ENCODE measurements around the gene HECA. TPM values are rescaled to one million over a fixed set of nuclear protein-coding genes. Genes with fewer than 3 reads are reported as not detected.
A peak's percentile ranks its signal among the peaks of the same experiment; 100 is the strongest.
"Not testable (repeated sequence)": the region's sequence is repeated elsewhere in the genome, so short reads cannot be mapped to it uniquely, and the experiment has no call there.

The HECA gene
- total and polyA plus RNA-seq, 7 experiments from 2014 or later: 5.5 to 145 (median 91.3) TPM

GRCh38 chr6:139117734-139118133 is 17.1 kb upstream of the HECA start:
- no peak for ATAC-seq
- Mint-ChIP-seq H3K27me3 (no peaks in the 10 kb centered on the region), H3K4me1 (peaks cover 26 to 59% (median 52%) of the 10 kb centered on the region in 7 donors), H3K9me3 (peaks cover 6 to 43% (median 28%) of the 10 kb centered on the region in 11 donors), H3K27ac (peak overlapping the region in 8 of 9 donors; percentile 41 to 94 (median 74)), H3K4me3 (peak overlapping the region in 8 of 10 donors; percentile 14 to 79 (median 50)), H3K36me3 (peaks cover 7 to 42% (median 13%) of the 10 kb centered on the region in 5 donors)
- H3K4me3 ChIP-seq (ENCODE audit: low read length): no peak overlapping the region
- H3K9me3 ChIP-seq (ENCODE audit: control insufficient read depth in 2 of 3, low read length in 3 of 3): peaks cover 0 to 18% (median 7%) of the 10 kb centered on the region in 3 experiments
- no peak for DNase-seq
- no peaks in the 10 kb centered on the region for H3K27me3 ChIP-seq (ENCODE audit: control insufficient read depth in 2 of 2, insufficient read depth in 2 of 2, low read length in 2 of 2)
- H3K36me3 ChIP-seq (ENCODE audit: control insufficient read depth in 2 of 3, insufficient read depth in 3 of 3, low read length in 3 of 3): no peaks in the 10 kb centered on the region
- peaks cover 22 to 45% of the 10 kb centered on the region in 2 donors for H3K4me1 ChIP-seq (ENCODE audit: control insufficient read depth in 2 of 2, insufficient read depth in 2 of 2, low read length in 2 of 2)
- intact Hi-C loops (cut with micrococcal nuclease): loop anchor here in 1 of 2 donors (2.0 kb wide), 1 partner anchor 19 kb away; no protein-coding TSS in a partner anchor
- ChIA-PET POLR2A (interaction anchor here (0.8 to 3.8 kb wide), 12 partner anchors 8 to 257 kb away, joined by 3 to 18 read pairs (median 4); partner anchors contain the start of genes CITED2 and HECA), CTCF (interaction anchor here (0.6 to 3.1 kb wide), 4 partner anchors 8 to 157 kb away, joined by 3 to 15 read pairs (median 3); no protein-coding TSS in a partner anchor)
- H3K27ac ChIP-seq (ENCODE audit: low read depth, low read length): no peak overlapping the region

DNA sequence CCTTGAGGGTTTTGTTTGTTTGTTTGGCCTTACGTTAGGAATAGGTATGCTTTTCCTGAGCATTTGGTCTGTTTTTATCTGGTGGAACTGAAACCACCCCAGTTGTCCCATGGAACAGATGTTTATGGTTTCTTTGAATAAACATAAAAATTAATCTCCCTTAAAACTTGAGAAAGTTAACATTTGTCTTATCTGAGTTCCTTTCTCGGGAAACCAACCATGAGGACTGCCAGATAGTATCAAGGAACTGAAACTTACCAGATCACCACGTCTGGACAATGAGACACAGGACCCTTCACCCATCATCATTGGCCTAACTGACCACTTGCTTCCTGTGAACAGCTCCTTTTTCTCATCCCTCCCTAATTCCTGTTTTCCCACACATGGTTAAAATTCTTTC is 15.3 kb upstream of the HECA start:
- ATAC-seq (no peak), DNase-seq (no peak)
- H3K4me3 Mint-ChIP-seq: peak overlapping the region in 3 of 10 donors; percentile 0 to 52 (median 5)
- peak overlapping the region in 5 of 9 donors; percentile 13 to 86 (median 60) for H3K27ac Mint-ChIP-seq
- Histone ChIP-seq H3K27ac (ENCODE audit: low read depth, low read length) (no peak overlapping the region), H3K4me3 (ENCODE audit: low read length) (no peak overlapping the region), H3K9me3 (ENCODE audit: control insufficient read depth in 2 of 3, low read length in 3 of 3) (peaks cover 0 to 18% (median 7%) of the 10 kb centered on the region in 3 experiments), H3K27me3 (ENCODE audit: control insufficient read depth in 2 of 2, insufficient read depth in 2 of 2, low read length in 2 of 2) (no peaks in the 10 kb centered on the region), H3K36me3 (ENCODE audit: control insufficient read depth in 2 of 3, insufficient read depth in 3 of 3, low read length in 3 of 3) (no peaks in the 10 kb centered on the region), H3K4me1 (ENCODE audit: control insufficient read depth in 2 of 2, insufficient read depth in 2 of 2, low read length in 2 of 2) (peaks cover 5 to 34% of the 10 kb centered on the region in 2 donors)
- H3K4me1 Mint-ChIP-seq: peaks cover 20 to 51% (median 41%) of the 10 kb centered on the region in 7 donors
- peaks cover 7 to 49% (median 13%) of the 10 kb centered on the region in 5 donors for H3K36me3 Mint-ChIP-seq
- intact Hi-C loops (cut with micrococcal nuclease): no loop called here
- no peaks in the 10 kb centered on the region for H3K27me3 Mint-ChIP-seq
- H3K9me3 Mint-ChIP-seq: peaks cover 6 to 38% (median 24%) of the 10 kb centered on the region in 11 donors
- CTCF ChIA-PET: no interaction called here
- POLR2A ChIA-PET: interaction anchor here (0.7 to 1.5 kb wide), 6 partner anchors 9 to 255 kb away, joined by 3 to 7 read pairs (median 4); partner anchors contain the start of gene CITED2

DNA sequence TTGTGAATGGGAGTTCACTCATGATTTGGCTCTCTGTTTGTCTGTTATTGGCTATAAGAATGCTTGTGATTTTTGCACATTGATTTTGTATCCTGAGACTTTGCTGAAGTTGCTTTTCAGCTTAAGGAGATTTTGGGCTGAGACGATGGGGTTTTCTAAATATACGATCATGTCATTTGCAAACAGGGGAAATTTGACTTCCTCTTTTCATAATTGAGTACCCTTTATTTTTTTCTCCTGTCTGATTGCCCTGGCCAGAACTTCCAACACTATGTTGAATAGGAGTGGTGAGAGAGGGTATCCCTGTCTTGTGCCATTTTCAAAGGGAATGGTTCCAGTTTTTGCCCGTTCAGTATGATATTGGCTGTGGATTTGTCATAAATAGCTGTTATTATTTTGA is 12.1 kb upstream of the HECA start:
- Histone ChIP-seq H3K9me3 (ENCODE audit: control insufficient read depth in 2 of 3, low read length in 3 of 3) (peaks cover 0 to 18% (median 7%) of the 10 kb centered on the region in 3 experiments), H3K4me1 (ENCODE audit: control insufficient read depth in 2 of 2, insufficient read depth in 2 of 2, low read length in 2 of 2) (peaks cover 28 to 36% of the 10 kb centered on the region in 2 donors)
- H3K9me3 Mint-ChIP-seq: peaks cover 6 to 33% (median 22%) of the 10 kb centered on the region in 11 donors
- H3K27ac Mint-ChIP-seq; DNase-seq; H3K27me3 ChIP-seq (ENCODE audit: control insufficient read depth in 2 of 2, insufficient read depth in 2 of 2, low read length in 2 of 2); intact Hi-C loops (cut with micrococcal nuclease); H3K4me3 Mint-ChIP-seq; H3K4me3 ChIP-seq (ENCODE audit: low read length); H3K27me3 Mint-ChIP-seq; H3K27ac ChIP-seq (ENCODE audit: low read depth, low read length); H3K36me3 ChIP-seq (ENCODE audit: control insufficient read depth in 2 of 3, insufficient read depth in 3 of 3, low read length in 3 of 3); ATAC-seq: not testable (repeated sequence)
- H3K36me3 Mint-ChIP-seq: peaks cover 7 to 47% (median 10%) of the 10 kb centered on the region in 5 donors
- ChIA-PET CTCF (interaction anchor here (0.7 to 1.4 kb wide), 2 partner anchors 9 kb away, joined by 4 read pairs; no protein-coding TSS in a partner anchor), POLR2A (interaction anchor here (1.0 to 3.8 kb wide), 2 partner anchors 9 to 11 kb away, joined by 3 to 38 read pairs; partner anchors contain the start of gene HECA)
- peaks cover 20 to 52% (median 42%) of the 10 kb centered on the region in 7 donors for H3K4me1 Mint-ChIP-seq

- DNase-seq (peak in 8 of 9 donors; percentile 65 to 90 (median 84)), ATAC-seq (peak; percentile 99)
- ChIA-PET POLR2A (interaction anchor here (0.6 to 3.8 kb wide), 31 partner anchors 9 to 249 kb away, joined by 3 to 44 read pairs (median 8); partner anchors contain the start of genes ABRACL, CITED2, HECA and REPS1), CTCF (interaction anchor here (0.7 to 3.6 kb wide), 21 partner anchors 9 to 251 kb away, joined by 3 to 33 read pairs (median 7); partner anchors contain the start of genes CITED2, HECA and TXLNB)
- Histone ChIP-seq H3K4me1 (ENCODE audit: control insufficient read depth in 2 of 2, insufficient read depth in 2 of 2, low read length in 2 of 2) (peaks cover 28 to 38% of the 10 kb centered on the region in 2 donors), H3K27me3 (ENCODE audit: control insufficient read depth in 2 of 2, insufficient read depth in 2 of 2, low read length in 2 of 2) (no peaks in the 10 kb centered on the region), H3K9me3 (ENCODE audit: control insufficient read depth in 2 of 3, low read length in 3 of 3) (peaks cover 0 to under 1% (median under 1%) of the 10 kb centered on the region in 3 experiments), H3K27ac (ENCODE audit: low read depth, low read length) (peak overlapping the region; percentile 60), H3K4me3 (ENCODE audit: low read length) (peak overlapping the region; percentile 31), H3K36me3 (ENCODE audit: control insufficient read depth in 2 of 3, insufficient read depth in 3 of 3, low read length in 3 of 3) (no peaks in the 10 kb centered on the region)
- peaks cover 2 to 19% (median 7%) of the 10 kb centered on the region in 11 donors for H3K9me3 Mint-ChIP-seq
- H3K4me1 Mint-ChIP-seq: peaks cover 19 to 65% (median 60%) of the 10 kb centered on the region in 7 donors
- H3K36me3 Mint-ChIP-seq: peaks cover 1 to 30% (median 5%) of the 10 kb centered on the region in 5 donors
- peak overlapping the region; percentile 25 to 86 (median 68) for H3K4me3 Mint-ChIP-seq
- peak overlapping the region; percentile 86 to 97 (median 94) for H3K27ac Mint-ChIP-seq
- H3K27me3 Mint-ChIP-seq: no peaks in the 10 kb centered on the region
- intact Hi-C loops (cut with micrococcal nuclease): loop anchor here (1.0 to 5.0 kb wide), 19 partner anchors 8 to 309 kb away; partner anchors contain the start of genes ABRACL (in 2 of the 2), CITED2 (in 2 of the 2), REPS1 (in 1 of the 2) and TXLNB (in 1 of the 2)
Observed at GRCh38 chr6:139124887-139125672, 9.8 kb upstream of the HECA start.

- ATAC-seq (peak; percentile 23), DNase-seq (peak in 1 of 9 donors; percentile 47)
- Mint-ChIP-seq H3K27me3 (no peaks in the 10 kb centered on the region), H3K4me1 (peaks cover 26 to 75% (median 68%) of the 10 kb centered on the region in 7 donors), H3K9me3 (peaks cover 0 to 9% (median under 1%) of the 10 kb centered on the region in 11 donors), H3K27ac (peak overlapping the region; percentile 86 to 97 (median 94)), H3K4me3 (peak overlapping the region in 9 of 10 donors; percentile 38 to 78 (median 67)), H3K36me3 (peaks cover 0 to 21% (median 0%) of the 10 kb centered on the region in 5 donors)
- H3K36me3 ChIP-seq (ENCODE audit: control insufficient read depth in 2 of 3, insufficient read depth in 3 of 3, low read length in 3 of 3): no peaks in the 10 kb centered on the region
- intact Hi-C loops (cut with micrococcal nuclease): loop anchor here in 1 of 2 donors (5.0 kb wide), 2 partner anchors 139 to 309 kb away; partner anchors contain the start of gene REPS1
- H3K4me1 ChIP-seq (ENCODE audit: control insufficient read depth in 2 of 2, insufficient read depth in 2 of 2, low read length in 2 of 2): peaks cover 28 to 40% of the 10 kb centered on the region in 2 donors
- ChIA-PET CTCF (interaction anchor here (0.8 to 3.6 kb wide), 12 partner anchors 8 to 249 kb away, joined by 3 to 33 read pairs (median 10); partner anchors contain the start of gene HECA), POLR2A (interaction anchor here (0.6 to 3.8 kb wide), 24 partner anchors 8 to 1306 kb away, joined by 3 to 44 read pairs (median 10); partner anchors contain the start of genes ABRACL, CITED2, HECA and TXLNB)
- no peaks in the 10 kb centered on the region for H3K27me3 ChIP-seq (ENCODE audit: control insufficient read depth in 2 of 2, insufficient read depth in 2 of 2, low read length in 2 of 2)
- H3K27ac ChIP-seq (ENCODE audit: low read depth, low read length): peak overlapping the region; percentile 60
- no peak overlapping the region for H3K4me3 ChIP-seq (ENCODE audit: low read length)
- no peaks in the 10 kb centered on the region for H3K9me3 ChIP-seq (ENCODE audit: control insufficient read depth in 2 of 3, low read length in 3 of 3)
Observed at GRCh38 chr6:139126255-139126654, 8.6 kb upstream of the HECA start.

Data from naive thymus-derived CD4-positive, alpha-beta T cell (primary cell).